AG04450 (cell line): ENCODE data around the gene IL9R. TPM values are rescaled to one million over a fixed set of nuclear protein-coding genes. Genes with fewer than 3 reads are reported as not detected.
"Not testable (repeated sequence)": the region's sequence is repeated elsewhere in the genome, so short reads cannot be mapped to it uniquely, and the experiment has no call there.

Experiments used
- CTCF ChIA-PET: fragments of 300-600, 350-600 bp; formaldehyde crosslinking; extraction: SDS; loops from one replicate; lab custom pipeline; 2022; ENCODE audit warnings: antibody characterized with exemption, inconsistent platforms; lab: Charles Lee
- POLR2A ChIA-PET: fragments of 350-600 bp; formaldehyde crosslinking; extraction: SDS; loops from one replicate; lab custom pipeline; 2021; ENCODE audit warnings: antibody characterized with exemption, inconsistent platforms; lab: Yijun Ruan, JAX
- DNase-seq: peaks from one replicate; pipeline ENCODE4 v3.0.0-alpha.2; 2011; ENCODE audit warnings: low read depth, low spot score
- H3K27ac ChIP-seq: one replicate; pipeline ENCODE4 v1.5.1; 2012; ENCODE audit warnings: low read depth, low read length, control low read depth
- H3K27me3 ChIP-seq: one replicate; pipeline ENCODE4 v1.6.0; 2012; ENCODE audit warnings: low read length; ENCODE audit not compliant: control insufficient read depth, insufficient read depth
- H3K4me3 ChIP-seq: 2 replicates; pipeline ENCODE4 v1.5.1; 2011; ENCODE audit warnings: mild to moderate bottlenecking, low read depth, low read length, control low read depth
- H3K9me3 ChIP-seq: 2 replicates; pipeline ENCODE4 v1.5.1; 2012; ENCODE audit warnings: low read length; ENCODE audit not compliant: control insufficient read depth, insufficient read depth
- CTCF ChIP-seq: IDR thresholded peaks from 2 replicates; pipeline ENCODE4 v1.5.1; 2011; ENCODE audit warnings: low read depth, low read length, control low read depth, inconsistent platforms
- polyA plus RNA-seq: library from polyadenylated mRNA; depleted of rRNA; stranded (reverse); fragments of >200 nt; gene quantifications from 2 replicates; pipeline ENCODE4 v1.2.3, GENCODE V29; 2011

Gene IL9R
- polyA plus RNA-seq, 1 experiment = not detected

GRCh38 chrX:155983326-155983725 lies 14.2 kb upstream of the IL9R start:
- H3K27me3 ChIP-seq = no peaks in the 10 kb centered on the region
- H3K27ac ChIP-seq = no peak overlapping the region
- H3K9me3 ChIP-seq = peaks cover 8% of the 10 kb centered on the region; the same call in 1 of the 2 replicates
- ChIA-PET CTCF (no interaction called here), POLR2A (no interaction called here)
- no peak overlapping the region for H3K4me3 ChIP-seq
- DNase-seq = no peak
- no peak for TF ChIP-seq CTCF

DNA sequence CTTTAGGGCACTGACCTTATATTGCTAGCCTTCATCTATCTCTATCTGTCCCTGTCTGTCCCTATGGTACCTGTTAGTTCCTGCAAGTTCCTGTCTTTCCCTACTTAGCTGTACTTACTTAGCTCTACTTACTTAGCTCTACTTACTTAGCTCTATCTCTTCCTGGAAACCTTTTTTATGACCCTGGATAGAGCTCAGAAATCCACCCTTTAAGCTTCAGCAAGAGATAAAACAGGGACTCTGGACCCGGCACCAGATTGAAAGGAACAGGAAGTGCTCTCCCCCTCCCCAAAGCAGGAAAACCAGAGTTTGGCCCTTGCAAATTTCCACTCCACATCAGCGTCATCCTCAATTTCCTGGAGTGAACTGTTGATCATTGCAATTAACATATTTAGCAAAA lies 12.3 kb upstream of the IL9R start:
- ChIA-PET CTCF (no interaction called here), POLR2A (no interaction called here)
- Histone ChIP-seq H3K27ac (no peak overlapping the region), H3K27me3 (no peaks in the 10 kb centered on the region), H3K9me3 (peaks cover 8% of the 10 kb centered on the region; the same call in 1 of the 2 replicates), H3K4me3 (no peak overlapping the region)
- DNase-seq = no peak
- TF ChIP-seq CTCF = no peak

DNA sequence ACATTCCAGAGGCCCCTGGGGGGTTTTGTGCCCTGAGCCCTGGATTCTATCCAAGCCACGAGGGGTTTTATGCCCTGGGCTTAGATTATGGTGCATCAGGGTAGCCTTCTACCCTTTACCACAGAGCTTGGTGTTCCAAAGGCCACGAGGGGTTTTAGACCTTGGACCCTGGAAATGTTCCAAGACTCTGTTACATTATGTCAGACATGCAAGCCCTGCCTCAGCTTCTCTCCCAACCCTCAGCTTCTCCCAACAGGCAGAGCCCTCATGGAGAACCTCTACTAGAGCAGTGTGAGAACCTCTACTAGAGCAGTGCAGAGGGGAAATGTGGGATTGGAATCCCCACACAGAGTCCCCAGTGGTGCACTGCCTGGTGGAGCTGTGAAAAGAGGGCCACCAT lies 10.5 kb upstream of the IL9R start:
- H3K4me3 ChIP-seq, DNase-seq, H3K27me3 ChIP-seq, H3K27ac ChIP-seq, POLR2A ChIA-PET, CTCF ChIA-PET: not testable (repeated sequence)
- H3K9me3 ChIP-seq = peaks cover 13% of the 10 kb centered on the region; the same call in 1 of the 2 replicates

DNA sequence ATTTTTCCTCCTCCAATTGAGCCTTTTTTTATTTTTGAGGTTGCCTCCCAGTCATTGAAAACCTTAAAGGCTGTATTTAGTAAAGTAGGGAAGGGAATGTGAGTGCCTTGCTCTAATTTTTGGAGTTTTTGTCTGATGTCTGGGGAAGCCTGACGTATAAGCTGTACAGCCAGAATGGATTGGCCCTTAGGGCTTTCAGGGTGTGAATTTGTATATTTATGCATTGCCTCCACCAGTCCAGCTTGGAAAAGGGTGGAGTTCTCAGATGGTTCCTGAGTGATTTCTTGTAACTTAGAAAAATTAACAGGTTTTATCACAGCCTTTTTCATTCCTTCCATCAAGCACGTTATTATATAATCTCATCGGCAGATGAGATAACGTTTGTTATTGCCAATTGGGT lies 8.6 kb upstream of the IL9R start:
- ChIA-PET POLR2A (no interaction called here), CTCF (no interaction called here)
- no peak for TF ChIP-seq CTCF
- peaks cover 9% of the 10 kb centered on the region; the same call in 1 of the 2 replicates for H3K9me3 ChIP-seq
- no peaks in the 10 kb centered on the region for H3K27me3 ChIP-seq
- no peak overlapping the region for H3K4me3 ChIP-seq
- H3K27ac ChIP-seq = no peak overlapping the region
- no peak for DNase-seq

GRCh38 chrX:155993421-155993820 lies 4.1 kb upstream of the IL9R start:
- no peak overlapping the region for H3K27ac ChIP-seq

More at GRCh38 chrX:155993421-155993820, 4.1 kb upstream of the IL9R start:
- Histone ChIP-seq H3K4me3 (no peak overlapping the region), H3K9me3 (peaks cover 16% of the 10 kb centered on the region), H3K27me3 (no peaks in the 10 kb centered on the region)
- TF ChIP-seq CTCF = no peak
- DNase-seq = no peak
- POLR2A ChIA-PET = no interaction called here
- CTCF ChIA-PET = no interaction called here
